ENCODE results near the gene IPO11. TPM values are rescaled to one million over a fixed set of nuclear protein-coding genes. Genes with fewer than 3 reads are reported as not detected.

IPO11 gene
- total RNA-seq, 1 experiment from 2014 or later, result 36.6 TPM

GRCh38 chr5:62568800-62569432, 156.4 kb downstream of the IPO11 start:
- ChIA-PET POLR2A (no interaction called here), CTCF (interaction anchor here (0.6 kb wide), 1 partner anchor 1435 kb away, joined by 3 read pairs; no protein-coding TSS in a partner anchor)
- no peaks in the 10 kb centered on the region for H3K27me3 Mint-ChIP-seq (ENCODE audit: insufficient read depth, unreplicated experiment)
- no peaks in the 10 kb centered on the region for H3K4me1 Mint-ChIP-seq (ENCODE audit: insufficient read depth, unreplicated experiment)
- H3K9me3 Mint-ChIP-seq (ENCODE audit: unreplicated experiment), result peaks cover 7% of the 10 kb centered on the region
- DNase-seq (ENCODE audit: unreplicated experiment), result no peak
- peaks cover 10% of the 10 kb centered on the region for H3K36me3 Mint-ChIP-seq (ENCODE audit: insufficient read depth, unreplicated experiment)
- BruUV-seq (replicated peaks), result no TSS peak
- intact Hi-C loops (cut with micrococcal nuclease), result no loop called here
- no peak overlapping the region for H3K4me3 Mint-ChIP-seq (ENCODE audit: unreplicated experiment)
- no peak for TF ChIP-seq CTCF (IDR thresholded peaks at IDR 0.05; ENCODE audit: unreplicated experiment)
- no peak overlapping the region for H3K27ac Mint-ChIP-seq (ENCODE audit: low read depth, unreplicated experiment)

GRCh38 chr5:62569470-62569869, 156.9 kb downstream of the IPO11 start:
- no peaks in the 10 kb centered on the region for H3K27me3 Mint-ChIP-seq (ENCODE audit: insufficient read depth, unreplicated experiment)
- DNase-seq (ENCODE audit: unreplicated experiment), result peak; percentile 3
- no peak overlapping the region for H3K4me3 Mint-ChIP-seq (ENCODE audit: unreplicated experiment)
- peaks cover 10% of the 10 kb centered on the region for H3K36me3 Mint-ChIP-seq (ENCODE audit: insufficient read depth, unreplicated experiment)
- no peak overlapping the region for H3K27ac Mint-ChIP-seq (ENCODE audit: low read depth, unreplicated experiment)
- no TSS peak for BruUV-seq (replicated peaks)
- no peaks in the 10 kb centered on the region for H3K4me1 Mint-ChIP-seq (ENCODE audit: insufficient read depth, unreplicated experiment)
- POLR2A ChIA-PET, result no interaction called here
- intact Hi-C loops (cut with micrococcal nuclease), result no loop called here
- CTCF ChIA-PET, result no interaction called here
- H3K9me3 Mint-ChIP-seq (ENCODE audit: unreplicated experiment), result peaks cover 7% of the 10 kb centered on the region
- no peak for TF ChIP-seq CTCF (IDR thresholded peaks at IDR 0.05; ENCODE audit: unreplicated experiment)

- no peak for DNase-seq (ENCODE audit: unreplicated experiment)
- Mint-ChIP-seq H3K9me3 (ENCODE audit: unreplicated experiment) (no peaks in the 10 kb centered on the region), H3K27ac (ENCODE audit: low read depth, unreplicated experiment) (no peak overlapping the region), H3K36me3 (ENCODE audit: insufficient read depth, unreplicated experiment) (peaks cover 6% of the 10 kb centered on the region), H3K4me3 (ENCODE audit: unreplicated experiment) (no peak overlapping the region), H3K27me3 (ENCODE audit: insufficient read depth, unreplicated experiment) (no peaks in the 10 kb centered on the region), H3K4me1 (ENCODE audit: insufficient read depth, unreplicated experiment) (no peaks in the 10 kb centered on the region)
- BruUV-seq (replicated peaks), result no TSS peak
- intact Hi-C loops (cut with micrococcal nuclease), result no loop called here
- POLR2A ChIA-PET, result interaction anchor here (0.6 kb wide), 1 partner anchor 169 kb away, joined by 3 read pairs; the partner anchor contains the start of gene DIMT1
- CTCF ChIA-PET, result interaction anchor here (0.6 to 1.4 kb wide), 2 partner anchors 95 to 113 kb away, joined by 3 to 4 read pairs; no protein-coding TSS in a partner anchor
- TF ChIP-seq CTCF (IDR thresholded peaks at IDR 0.05; ENCODE audit: unreplicated experiment), result no peak
Observed at GRCh38 chr5:62572918-62573514, 160.5 kb downstream of the IPO11 start.

- TF ChIP-seq CTCF (IDR thresholded peaks at IDR 0.05; ENCODE audit: unreplicated experiment), result no peak
- DNase-seq (ENCODE audit: unreplicated experiment), result no peak
- no peaks in the 10 kb centered on the region for H3K9me3 Mint-ChIP-seq (ENCODE audit: unreplicated experiment)
- H3K4me1 Mint-ChIP-seq (ENCODE audit: insufficient read depth, unreplicated experiment), result no peaks in the 10 kb centered on the region
- CTCF ChIA-PET, result no interaction called here
- H3K27me3 Mint-ChIP-seq (ENCODE audit: insufficient read depth, unreplicated experiment), result no peaks in the 10 kb centered on the region
- H3K27ac Mint-ChIP-seq (ENCODE audit: low read depth, unreplicated experiment), result no peak overlapping the region
- POLR2A ChIA-PET, result no interaction called here
- no peak overlapping the region for H3K4me3 Mint-ChIP-seq (ENCODE audit: unreplicated experiment)
- peaks cover 6% of the 10 kb centered on the region for H3K36me3 Mint-ChIP-seq (ENCODE audit: insufficient read depth, unreplicated experiment)
- intact Hi-C loops (cut with micrococcal nuclease), result no loop called here
- BruUV-seq (replicated peaks), result no TSS peak
Observed at GRCh38 chr5:62574599-62574998, 162.0 kb downstream of the IPO11 start.

Measured in MCF 10A (cell line).